Measurements from ENCODE around the gene C16orf46.

C16orf46 gene

GRCh38 chr16:81012974-81013373, 64.1 kb downstream of the C16orf46 start:
- Histone ChIP-seq H3K27me3 (ENCODE audit: control insufficient read depth, low read length) (no peaks in the 10 kb centered on the region), H3K79me2 (ENCODE audit: control insufficient read depth, low read length) (peaks cover 46% of the 10 kb centered on the region), H3K27ac (ENCODE audit: low read depth, low read length) (no peak overlapping the region), H3K4me2 (ENCODE audit: low read length) (no peak overlapping the region), H3K4me3 (ENCODE audit: low read length) (no peak overlapping the region), H3K36me3 (ENCODE audit: control insufficient read depth, low read length) (peaks cover 88% of the 10 kb centered on the region), H4K20me1 (ENCODE audit: control insufficient read depth, insufficient read depth, low read depth, low read length) (peaks cover 11% of the 10 kb centered on the region), H3K4me1 (ENCODE audit: control insufficient read depth, low read length) (peaks cover 12% of the 10 kb centered on the region), H3F3A (ENCODE audit: control insufficient read depth, insufficient read depth) (no peaks in the 10 kb centered on the region), H3K9me3 (ENCODE audit: control insufficient read depth, insufficient read depth, low read length) (no peaks in the 10 kb centered on the region), H3K9me2 (replicated peaks; ENCODE audit: control insufficient read depth, low read length) (no peaks in the 10 kb centered on the region)
- TF ChIP-seq CTCF (IDR thresholded peaks at IDR 0.05; ENCODE audit: low read depth, low read length, poor library complexity, severe bottlenecking) (no peak), EZH2phosphoT487 (IDR thresholded peaks at IDR 0.05; ENCODE audit: borderline replicate concordance, low read length) (no peak)

Data from DOHH2 (cell line).